Liver (tissue), 9 donors: ENCODE data around the gene ACKR2. TPM values are rescaled to one million over a fixed set of nuclear protein-coding genes. Genes with fewer than 3 reads are reported as not detected.

ENCODE experiments used
- DNase-seq: peaks from one replicate; pipeline ENCODE4 v3.0.0-alpha.2; 2017; ENCODE audit warnings: low spot score
- H3K27ac ChIP-seq, 2 donors: one replicate each; pipeline ENCODE4 v1.7.0; 2013; ENCODE audit warnings: inconsistent platforms in 2 of 2, low read length in 2 of 2, control low read depth in 1 of 2, low read depth in 1 of 2, mild to moderate bottlenecking in 1 of 2
- H3K27me3 ChIP-seq, 4 donors: one replicate each; pipeline versions ENCODE4 v1.6.1 to v1.7.0; 2013; ENCODE audit warnings: low read length in 3 of 4, inconsistent platforms in 1 of 4, mild to moderate bottlenecking in 1 of 4, moderate library complexity in 1 of 4; ENCODE audit not compliant: control insufficient read depth in 4 of 4, insufficient read depth in 4 of 4
- H3K36me3 ChIP-seq, 4 donors: one replicate each; pipeline versions ENCODE4 v1.6.1 to v1.7.0; 2013; ENCODE audit warnings: low read length in 3 of 4, mild to moderate bottlenecking in 3 of 4, low read depth in 1 of 4, moderate library complexity in 1 of 4; ENCODE audit not compliant: control insufficient read depth in 4 of 4, insufficient read depth in 3 of 4
- H3K4me1 ChIP-seq, 4 donors: one replicate each; pipeline versions ENCODE4 v1.6.1 to v1.7.0; 2013; ENCODE audit warnings: low read length in 3 of 4, mild to moderate bottlenecking in 3 of 4, moderate library complexity in 1 of 4; ENCODE audit not compliant: control insufficient read depth in 4 of 4, insufficient read depth in 4 of 4
- H3K4me3 ChIP-seq, 3 donors: one replicate each; pipeline versions ENCODE4 v1.6.1 to v1.7.0; 2013; ENCODE audit warnings: low read length in 3 of 3, control low read depth in 1 of 3, low read depth in 1 of 3, mild to moderate bottlenecking in 1 of 3
- H3K9ac ChIP-seq, 2 donors: one replicate each; pipeline ENCODE4 v1.7.0; 2013; ENCODE audit warnings: low read length in 2 of 2, mild to moderate bottlenecking in 2 of 2, moderate library complexity in 2 of 2, control low read depth in 1 of 2, low read depth in 1 of 2
- H3K9me3 ChIP-seq, 4 donors: one replicate each; pipeline versions ENCODE4 v1.6.1 to v1.7.0; 2013; ENCODE audit warnings: low read length in 3 of 4; ENCODE audit not compliant: control insufficient read depth in 4 of 4
- ATF3 ChIP-seq: IDR thresholded peaks from 2 replicates; pipeline ENCODE4 v1.6.1; 2016; ENCODE audit warnings: antibody characterized with exemption
- CTCF ChIP-seq: fragments of 150-350 bp; IDR thresholded peaks from 2 replicates; pipeline ENCODE4 v1.5.1; 2017; ENCODE audit warnings: improper control_type of control experiment, low read depth, low read length; ENCODE audit not compliant: missing input control
- EGR1 ChIP-seq, 2 donors: IDR thresholded peaks; 2 replicates each; pipeline ENCODE4 v1.6.1; 2016 to 2018; ENCODE audit warnings: antibody characterized with exemption in 2 of 2, low read depth in 2 of 2
- FOXA1 ChIP-seq: IDR thresholded peaks from 2 replicates; pipeline ENCODE4 v1.6.1; 2016; ENCODE audit warnings: antibody characterized with exemption
- FOXA2 ChIP-seq: IDR thresholded peaks from 2 replicates; pipeline ENCODE4 v1.6.1; 2016; ENCODE audit warnings: antibody characterized with exemption
- GABPA ChIP-seq, 2 donors: IDR thresholded peaks in 1 of 2; conservative IDR thresholded peaks in 1 of 2; 2 replicates each; pipeline ENCODE4 v1.6.1; 2016; ENCODE audit warnings: antibody characterized with exemption in 2 of 2, mild to moderate bottlenecking in 1 of 2, moderate library complexity in 1 of 2
- HNF4A ChIP-seq, 2 donors: conservative IDR thresholded peaks; 2 replicates each; pipeline ENCODE4 v1.6.1; 2016; ENCODE audit warnings: antibody characterized with exemption in 2 of 2, mild to moderate bottlenecking in 2 of 2
- HNF4G ChIP-seq: IDR thresholded peaks from 2 replicates; pipeline ENCODE4 v1.6.1; 2016; ENCODE audit warnings: antibody characterized with exemption
- JUND ChIP-seq, 2 donors: IDR thresholded peaks; 2 replicates each; pipeline ENCODE4 v1.6.1; 2016; ENCODE audit warnings: antibody characterized with exemption in 2 of 2
- NR2F2 ChIP-seq: IDR thresholded peaks from 2 replicates; pipeline ENCODE4 v1.6.1; 2016; ENCODE audit warnings: antibody characterized with exemption
- RAD21 ChIP-seq, 2 donors: IDR thresholded peaks; 2 replicates each; pipeline ENCODE4 v1.6.1; 2016; ENCODE audit warnings: antibody characterized with exemption in 2 of 2, mild to moderate bottlenecking in 2 of 2
- RXRA ChIP-seq, 2 donors: IDR thresholded peaks; 2 replicates each; pipeline ENCODE4 v1.6.1; 2017 to 2018; ENCODE audit warnings: antibody characterized with exemption in 2 of 2, mild to moderate bottlenecking in 1 of 2
- SP1 ChIP-seq: IDR thresholded peaks from 2 replicates; pipeline ENCODE4 v1.6.1; 2018; ENCODE audit warnings: antibody characterized with exemption, mild to moderate bottlenecking
- TAF1 ChIP-seq: conservative IDR thresholded peaks from 2 replicates; pipeline ENCODE4 v1.6.1; 2016; ENCODE audit warnings: antibody characterized with exemption, mild to moderate bottlenecking
- YY1 ChIP-seq: IDR thresholded peaks from 2 replicates; pipeline ENCODE4 v1.6.1; 2016; ENCODE audit warnings: antibody characterized with exemption, mild to moderate bottlenecking
- ZBTB33 ChIP-seq: IDR thresholded peaks from 2 replicates; pipeline ENCODE4 v1.6.1; 2016; ENCODE audit warnings: antibody characterized with exemption
- WGBS: extraction: QIAGEN DNeasy Blood & Tissue Kit; methylation state at CpG from one replicate; pipeline ENCODE4 v1.1.7; 2013; 5-methylcytosine and 5-hydroxymethylcytosine counted together
- polyA plus RNA-seq, 2 donors: library from polyadenylated mRNA; stranded (reverse) in 1 of 2; unstranded in 1 of 2; fragments of 200-250 nt in 1 of 2; fragments of >200 nt in 1 of 2; fragmentation: Nextera tagmentation in 1 of 2; extraction: Ambion mirVana in 1 of 2; gene quantifications; one replicate each; pipeline versions ENCODE4 v1.2.1 to v1.2.3, GENCODE V29; 2013 to 2015
- total RNA-seq, 2 donors: library from RNA; depleted of rRNA; stranded (reverse); fragments of >200 nt; gene quantifications; one replicate each; pipeline ENCODE4 v1.2.3, GENCODE V29; 2014
- TF ChIP-seq, protein P1 (sequence below): IDR thresholded peaks from 2 replicates; pipeline ENCODE4 v1.6.1; 2016; ENCODE audit warnings: antibody characterized with exemption
- TF ChIP-seq, protein P2 (sequence below): IDR thresholded peaks from 2 replicates; pipeline ENCODE4 v1.6.1; 2016; ENCODE audit warnings: antibody characterized with exemption, mild to moderate bottlenecking
- donor health status: healthy.
- donor health status: healthy.
- donor health status: healthy.
- donor health status: healthy.
- donor health status: healthy.

ACKR2 gene
- total and polyA plus RNA-seq, 4 donors: 7.3 to 19.3 (median 10.8) TPM

DNA sequence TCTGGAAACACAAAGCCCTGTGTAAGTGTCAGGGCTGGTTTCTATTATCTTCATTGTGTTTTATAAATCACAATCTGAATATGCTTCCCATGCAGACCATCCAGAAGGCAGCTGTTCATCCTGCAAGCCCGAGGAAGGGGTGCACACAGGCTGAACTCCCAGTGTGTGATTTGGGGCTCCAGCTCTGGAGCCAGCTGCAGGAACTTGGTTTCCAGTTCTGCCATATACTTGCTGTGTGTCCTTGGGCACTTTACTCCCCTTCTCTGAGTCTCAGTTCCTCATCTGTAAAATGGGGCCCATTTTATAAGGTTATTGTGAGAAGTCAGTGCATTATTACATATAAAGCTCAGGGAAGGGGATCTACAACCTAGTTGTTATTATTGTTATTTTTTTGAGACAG is 43.8 kb downstream of the ACKR2 start:
- no peaks in the 10 kb centered on the region for H3K9me3 ChIP-seq
- H3K36me3 ChIP-seq: no peaks in the 10 kb centered on the region
- H3K4me1 ChIP-seq: peaks cover 13 to 54% (median 51%) of the 10 kb centered on the region in 4 donors
- H3K9ac ChIP-seq: peak overlapping the region in 1 of 2 donors; percentile 77
- no peak overlapping the region for H3K4me3 ChIP-seq
- DNase-seq: peak; percentile 36
- peak overlapping the region; percentile 61 to 89 for H3K27ac ChIP-seq
- WGBS: 82% methylated on average over 1 of the region's 1 CpG
- H3K27me3 ChIP-seq: no peaks in the 10 kb centered on the region
- TF ChIP-seq ATF3: no peak
- TF ChIP-seq YY1: no peak

- Histone ChIP-seq H3K9ac (peak overlapping the region in 1 of 2 donors; percentile 77), H3K9me3 (no peaks in the 10 kb centered on the region), H3K36me3 (no peaks in the 10 kb centered on the region), H3K27me3 (no peaks in the 10 kb centered on the region), H3K27ac (peak overlapping the region; percentile 88 to 89), H3K4me1 (peaks cover 13 to 54% (median 51%) of the 10 kb centered on the region in 4 donors), H3K4me3 (no peak overlapping the region)
- peak; percentile 45 for DNase-seq
- 64% methylated on average over 4 of the region's 4 CpGs for WGBS
- no peak for TF ChIP-seq CTCF
- TF ChIP-seq SP1: peak; percentile 68
- peak; percentile 45 for TF ChIP-seq YY1
- no peak for TF ChIP-seq FOXA1
- TF ChIP-seq RAD21 (IDR thresholded peaks at IDR 0.05): peak in 1 of 2 donors; percentile 15
- no peak for TF ChIP-seq HNF4G
- peak in 1 of 2 donors; percentile 65 for TF ChIP-seq JUND (IDR thresholded peaks at IDR 0.05)
- TF ChIP-seq ATF3: no peak
- peak; percentile 64 to 85 for TF ChIP-seq HNF4A (conservative IDR thresholded peaks at IDR 0.05)
- no peak for TF ChIP-seq GABPA (IDR thresholded peaks at IDR 0.05 in 1 of 2, conservative IDR thresholded peaks at IDR 0.05 in 1 of 2)
- TF ChIP-seq, protein P1, sequence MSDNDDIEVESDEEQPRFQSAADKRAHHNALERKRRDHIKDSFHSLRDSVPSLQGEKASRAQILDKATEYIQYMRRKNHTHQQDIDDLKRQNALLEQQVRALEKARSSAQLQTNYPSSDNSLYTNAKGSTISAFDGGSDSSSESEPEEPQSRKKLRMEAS: peak; percentile 33
- TF ChIP-seq ZBTB33: peak; percentile 49
- TF ChIP-seq RXRA (IDR thresholded peaks at IDR 0.05): peak; percentile 61 to 88
- TF ChIP-seq NR2F2: no peak
- TF ChIP-seq, protein P2, sequence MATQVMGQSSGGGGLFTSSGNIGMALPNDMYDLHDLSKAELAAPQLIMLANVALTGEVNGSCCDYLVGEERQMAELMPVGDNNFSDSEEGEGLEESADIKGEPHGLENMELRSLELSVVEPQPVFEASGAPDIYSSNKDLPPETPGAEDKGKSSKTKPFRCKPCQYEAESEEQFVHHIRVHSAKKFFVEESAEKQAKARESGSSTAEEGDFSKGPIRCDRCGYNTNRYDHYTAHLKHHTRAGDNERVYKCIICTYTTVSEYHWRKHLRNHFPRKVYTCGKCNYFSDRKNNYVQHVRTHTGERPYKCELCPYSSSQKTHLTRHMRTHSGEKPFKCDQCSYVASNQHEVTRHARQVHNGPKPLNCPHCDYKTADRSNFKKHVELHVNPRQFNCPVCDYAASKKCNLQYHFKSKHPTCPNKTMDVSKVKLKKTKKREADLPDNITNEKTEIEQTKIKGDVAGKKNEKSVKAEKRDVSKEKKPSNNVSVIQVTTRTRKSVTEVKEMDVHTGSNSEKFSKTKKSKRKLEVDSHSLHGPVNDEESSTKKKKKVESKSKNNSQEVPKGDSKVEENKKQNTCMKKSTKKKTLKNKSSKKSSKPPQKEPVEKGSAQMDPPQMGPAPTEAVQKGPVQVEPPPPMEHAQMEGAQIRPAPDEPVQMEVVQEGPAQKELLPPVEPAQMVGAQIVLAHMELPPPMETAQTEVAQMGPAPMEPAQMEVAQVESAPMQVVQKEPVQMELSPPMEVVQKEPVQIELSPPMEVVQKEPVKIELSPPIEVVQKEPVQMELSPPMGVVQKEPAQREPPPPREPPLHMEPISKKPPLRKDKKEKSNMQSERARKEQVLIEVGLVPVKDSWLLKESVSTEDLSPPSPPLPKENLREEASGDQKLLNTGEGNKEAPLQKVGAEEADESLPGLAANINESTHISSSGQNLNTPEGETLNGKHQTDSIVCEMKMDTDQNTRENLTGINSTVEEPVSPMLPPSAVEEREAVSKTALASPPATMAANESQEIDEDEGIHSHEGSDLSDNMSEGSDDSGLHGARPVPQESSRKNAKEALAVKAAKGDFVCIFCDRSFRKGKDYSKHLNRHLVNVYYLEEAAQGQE: peak; percentile 52
- peak; percentile 65 for TF ChIP-seq FOXA2
- TF ChIP-seq EGR1 (IDR thresholded peaks at IDR 0.05; ENCODE audit: low read depth in 2 of 2): peak in 1 of 2 donors; percentile 48
- no peak for TF ChIP-seq TAF1
Observed at GRCh38 chr3:42853739-42854302, 44.6 kb downstream of the ACKR2 start.
